ENCODE data around the gene IL6ST.
A peak's percentile ranks its signal among the peaks of the same experiment; 100 is the strongest.

The IL6ST gene

GRCh38 chr5:55923865-55924500 is 70.8 kb downstream of the IL6ST start:
- TF ChIP-seq CTCF (IDR thresholded peaks at IDR 0.05; ENCODE audit: low read depth, low read length) = no peak
- no peak overlapping the region for H3K4me3 ChIP-seq (ENCODE audit: low read depth, low read length)

GRCh38 chr5:55923177-55923771 is 71.5 kb downstream of the IL6ST start:
- H3K4me3 ChIP-seq (ENCODE audit: low read depth, low read length) = no peak overlapping the region
- no peak for TF ChIP-seq CTCF (IDR thresholded peaks at IDR 0.05; ENCODE audit: low read depth, low read length)

GRCh38 chr5:55921617-55922016 is 73.1 kb downstream of the IL6ST start:
- H3K4me3 ChIP-seq (ENCODE audit: low read depth, low read length) = no peak overlapping the region
- TF ChIP-seq CTCF (IDR thresholded peaks at IDR 0.05; ENCODE audit: low read depth, low read length) = no peak

GRCh38 chr5:55920784-55921183 is 74.0 kb downstream of the IL6ST start:
- no peak overlapping the region for H3K4me3 ChIP-seq (ENCODE audit: low read depth, low read length)
- TF ChIP-seq CTCF (IDR thresholded peaks at IDR 0.05; ENCODE audit: low read depth, low read length) = 0 out of 2 replicates have a peak, but pooled peaks have one; percentile 30

- H3K4me3 ChIP-seq (ENCODE audit: low read depth, low read length) = no peak overlapping the region
- no peak for TF ChIP-seq CTCF (IDR thresholded peaks at IDR 0.05; ENCODE audit: low read depth, low read length)
Observed at GRCh38 chr5:55919625-55920024, 75.1 kb downstream of the IL6ST start.

GRCh38 chr5:55918087-55919035 is 76.4 kb downstream of the IL6ST start:
- no peak overlapping the region for H3K4me3 ChIP-seq (ENCODE audit: low read depth, low read length)
- TF ChIP-seq CTCF (IDR thresholded peaks at IDR 0.05; ENCODE audit: low read depth, low read length) = no peak
